K562 (cell line): ENCODE measurements around the gene ASB10. TPM values are rescaled to one million over a fixed set of nuclear protein-coding genes. Genes with fewer than 3 reads are reported as not detected.

Source experiments
- ATAC-seq: fragments of 200-7000 bp; cut with Tn5 transposase; 3 replicates; pipeline ENCODE4 v1.9.1; 2020; ENCODE audit warnings: moderate library complexity
- BruUV-seq: library from RNA; stranded (reverse); fragments of 400-500 nt; replicated peaks from 2 replicates; lab custom pipeline; 2021; lab: Mats Ljungman, UMichigan
- CTCF ChIA-PET: fragments of 300-600 bp; formaldehyde crosslinking; extraction: SDS; loops from one replicate; lab custom pipeline; 2021; ENCODE audit warnings: low intra/inter-chr PET ratio; lab: Yijun Ruan, JAX
- POLR2A ChIA-PET: fragments of 300-600, 350-650 bp; sonication (Branson Sonifier 250); formaldehyde crosslinking; extraction: SDS; loops from one replicate; lab custom pipeline; 2021; ENCODE audit warnings: antibody characterized with exemption, inconsistent platforms; lab: Yijun Ruan, JAX
- DNase-seq, 4 experiments: peaks; one replicate each; pipeline versions ENCODE4 v3.0.0 to v3.0.0-alpha.2; 2011 to 2018; ENCODE audit warnings: low spot score in 3 of 4, mixed read lengths in 3 of 4; ENCODE audit errors: extremely low read depth in 1 of 4
- FAIRE-seq: peaks from 2 replicates; lab custom pipeline; 2011; peaks lifted over from hg19 to GRCh38; lab: Jason Lieb, UNC
- H2AFZ ChIP-seq: 2 replicates; pipeline ENCODE4 v1.6.0; 2011; ENCODE audit warnings: low read depth, low read length, control low read depth, inconsistent platforms
- H3K27ac ChIP-seq: fragments of 200-600 bp; 3 replicates; pipeline ENCODE4 v1.8.0; 2011; ENCODE audit warnings: low read depth, mild to moderate bottlenecking, control low read depth, inconsistent platforms, low read length, moderate library complexity, mixed read lengths; ENCODE audit errors: extremely low read depth
- H3K27me3 ChIP-seq, 2 experiments: fragments of 300-600 bp in 1 of 2; 2 replicates in 1 of 2; 3 replicates in 1 of 2; pipeline versions ENCODE4 v1.6.0 to v1.8.0; 2011; ENCODE audit warnings: inconsistent platforms in 2 of 2, low read length in 2 of 2, mild to moderate bottlenecking in 1 of 2, mixed read lengths in 1 of 2, moderate library complexity in 1 of 2; ENCODE audit not compliant: control insufficient read depth in 2 of 2, insufficient read depth in 2 of 2
- H3K36me3 ChIP-seq: fragments of 300-600 bp; 3 replicates; pipeline ENCODE4 v1.8.0; 2011; ENCODE audit warnings: mild to moderate bottlenecking, low read length, inconsistent platforms; ENCODE audit not compliant: control insufficient read depth, insufficient read depth
- H3K4me1 ChIP-seq, 2 experiments: fragments of 200-600 bp in 1 of 2; replicated peaks in 1 of 2; 2 replicates in 1 of 2; 3 replicates in 1 of 2; pipeline versions ENCODE4 v1.5.1 to v1.8.0; 2011; ENCODE audit warnings: inconsistent platforms in 2 of 2, low read length in 2 of 2, mild to moderate bottlenecking in 1 of 2, mixed read lengths in 1 of 2, moderate library complexity in 1 of 2; ENCODE audit not compliant: control insufficient read depth in 2 of 2, insufficient read depth in 2 of 2
- H3K4me2 ChIP-seq: 2 replicates; pipeline ENCODE4 v1.6.1; 2011; ENCODE audit warnings: low read length, control low read depth, inconsistent platforms, mixed read lengths; ENCODE audit not compliant: insufficient read depth
- H3K4me3 ChIP-seq: fragments of 200-600 bp; sonication (generic), shearing (Covaris generic); 2 replicates; pipeline ENCODE4 v1.5.1; 2016; ENCODE audit warnings: control low read depth, inconsistent platforms
- H3K79me2 ChIP-seq: fragments of 200-600 bp; 3 replicates; pipeline ENCODE4 v1.8.0; 2011; ENCODE audit warnings: low read length, inconsistent platforms; ENCODE audit not compliant: control insufficient read depth, insufficient read depth
- H3K9ac ChIP-seq, 2 experiments: 2 replicates each; pipeline versions ENCODE4 v1.6.0 to v1.6.1; 2011; ENCODE audit warnings: low read depth in 2 of 2, low read length in 2 of 2, control low read depth in 1 of 2, inconsistent platforms in 1 of 2, mild to moderate bottlenecking in 1 of 2, mixed read lengths in 1 of 2; ENCODE audit not compliant: insufficient read depth in 1 of 2
- H3K9me1 ChIP-seq: one replicate; pipeline ENCODE4 v1.6.0; 2011; ENCODE audit warnings: inconsistent platforms, mild to moderate bottlenecking, low read length, moderate library complexity; ENCODE audit not compliant: control insufficient read depth, insufficient read depth
- H3K9me3 ChIP-seq: replicated peaks from 2 replicates; pipeline ENCODE4 v1.5.1; 2011; ENCODE audit warnings: low read depth, low read length, inconsistent platforms; ENCODE audit not compliant: control insufficient read depth, insufficient read depth
- H4K20me1 ChIP-seq: replicated peaks from 2 replicates; pipeline ENCODE4 v1.6.1; 2011; ENCODE audit warnings: low read length, inconsistent platforms, mixed read lengths; ENCODE audit not compliant: control insufficient read depth, insufficient read depth
- FOXM1 ChIP-seq, 2 experiments: fragments of 450-650 bp in 1 of 2; sonication (generic) in 1 of 2; formaldehyde crosslinking in 1 of 2; IDR thresholded peaks; 2 replicates each; pipeline versions ENCODE4 v1.6.1 to v1.9.0; 2017 to 2022; ENCODE audit warnings: low read depth in 2 of 2, mild to moderate bottlenecking in 2 of 2, missing genetic modification reagents in 1 of 2, moderate library complexity in 1 of 2
- WGBS: fragments of 100-300 bp; shearing (Covaris generic); methylation state at CpG from one replicate; pipeline ENCODE4 v1.1.6; 2016; ENCODE audit warnings: low coverage, mixed read lengths; ENCODE audit not compliant: insufficient coverage; ENCODE audit errors: missing lambda C conversion rate; 5-methylcytosine and 5-hydroxymethylcytosine counted together
- in situ Hi-C: fragments of 300-500 bp; cut with MboI; formaldehyde crosslinking; loops from 4 replicates; pipeline ENCODE4 v1.15.0; 2018; ENCODE audit warnings: inconsistent platforms, mixed read lengths
- intact Hi-C: fragments of 100-400 bp; cut with micrococcal nuclease; formaldehyde crosslinking; loops from 2 replicates; pipeline ENCODE4 v1.14.2; 2022
- polyA plus RNA-seq, 8 experiments: library from polyadenylated mRNA; depleted of rRNA in 4 of 8; stranded (reverse) in 5 of 8; unstranded in 3 of 8; fragments of >200 nt; fragmentation: Nextera tagmentation in 2 of 8; fragmentation: Illumina TruSeq in 1 of 8; extraction: Ambion mirVana in 2 of 8; extraction: Trizol in 1 of 8; gene quantifications; 2 replicates each; pipeline versions ENCODE4 v1.2.1 to v1.2.3, GENCODE V29; 2011 to 2014; ENCODE audit warnings: inconsistent platforms in 1 of 8, missing spikeins in 1 of 8
- total RNA-seq, 7 experiments: library from RNA; depleted of rRNA in 6 of 7; stranded (reverse); fragments of >200 nt in 6 of 7; fragmentation: Illumina TruSeq in 2 of 7; extraction: Trizol in 2 of 7; gene quantifications; 2 replicates each; pipeline versions ENCODE4 v1.2.1 to v1.2.3, GENCODE V29; 2011 to 2021; ENCODE audit warnings: low replicate concordance in 1 of 7
- TF ChIP-seq, protein P1 (sequence below): fragments of 450-650 bp; formaldehyde crosslinking; IDR thresholded peaks from 2 replicates; pipeline ENCODE4 v1.4.0; 2020; ENCODE audit warnings: mild to moderate bottlenecking, mixed read lengths

The ASB10 gene
- total and polyA plus RNA-seq, 9 of the 15 experiments (the other 6 are each of a cell fraction or from before 2014, with no cell fraction given) = not detected

DNA sequence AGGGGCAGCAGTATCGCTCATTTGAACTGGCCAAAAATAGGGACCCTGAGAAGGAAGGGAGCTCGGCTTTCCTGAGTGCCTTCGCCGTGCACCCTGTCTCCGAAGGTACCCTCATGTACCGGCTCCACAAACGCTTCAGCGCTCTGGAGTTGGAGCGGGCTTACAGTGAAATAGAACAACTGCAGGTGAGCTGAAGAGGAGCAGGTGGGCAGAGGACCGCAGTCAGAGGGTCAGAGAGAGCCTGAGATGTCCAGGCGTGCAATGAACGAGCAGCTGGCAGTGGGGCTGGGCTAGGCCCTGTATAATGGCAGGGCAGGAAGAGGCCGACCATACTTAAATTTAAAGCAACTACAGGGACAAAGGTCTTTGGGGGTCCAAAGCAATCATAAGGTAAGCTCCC lies 49.4 kb upstream of the ASB10 start:
- Histone ChIP-seq H3K4me2 (no peak overlapping the region), H3K4me1 (peaks cover 23 to 47% of the 10 kb centered on the region in 2 experiments; a peak in 4 of 5 replicates), H3K27me3 (no peaks in the 10 kb centered on the region), H3K4me3 (no peak overlapping the region), H4K20me1 (peaks cover 55% of the 10 kb centered on the region), H2AFZ (no peak overlapping the region), H3K27ac (no peak overlapping the region), H3K9me1 (peaks cover 4% of the 10 kb centered on the region), H3K79me2 (peaks cover 27% of the 10 kb centered on the region), H3K36me3 (peaks cover 42% of the 10 kb centered on the region; the same call in 2 of the 3 replicates), H3K9me3 (no peaks in the 10 kb centered on the region), H3K9ac (no peak overlapping the region)
- ChIA-PET CTCF (no interaction called here), POLR2A (interaction anchor here (0.6 to 3.8 kb wide), 12 partner anchors 9 to 1103 kb away, joined by 3 to 36 read pairs (median 4); partner anchors contain the start of gene ABCF2)
- TF ChIP-seq FOXM1 (IDR thresholded peaks at IDR 0.05; ENCODE audit: low read depth) = no peak
- no peak for TF ChIP-seq FOXM1 (CRISPR knock-in tag; IDR thresholded peaks at IDR 0.05; ENCODE audit: low read depth)
- TF ChIP-seq, protein P1, sequence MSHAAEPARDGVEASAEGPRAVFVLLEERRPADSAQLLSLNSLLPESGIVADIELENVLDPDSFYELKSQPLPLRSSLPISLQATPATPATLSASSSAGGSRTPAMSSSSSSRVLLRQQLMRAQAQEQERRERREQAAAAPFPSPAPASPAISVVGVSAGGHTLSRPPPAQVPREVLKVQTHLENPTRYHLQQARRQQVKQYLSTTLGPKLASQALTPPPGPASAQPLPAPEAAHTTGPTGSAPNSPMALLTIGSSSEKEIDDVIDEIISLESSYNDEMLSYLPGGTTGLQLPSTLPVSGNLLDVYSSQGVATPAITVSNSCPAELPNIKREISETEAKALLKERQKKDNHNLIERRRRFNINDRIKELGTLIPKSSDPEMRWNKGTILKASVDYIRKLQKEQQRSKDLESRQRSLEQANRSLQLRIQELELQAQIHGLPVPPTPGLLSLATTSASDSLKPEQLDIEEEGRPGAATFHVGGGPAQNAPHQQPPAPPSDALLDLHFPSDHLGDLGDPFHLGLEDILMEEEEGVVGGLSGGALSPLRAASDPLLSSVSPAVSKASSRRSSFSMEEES (CRISPR knock-in tag) = no peak
- 87% methylated on average over 13 of the region's 13 CpGs for WGBS
- in situ Hi-C loops (no loop called here), intact Hi-C loops (no loop called here)
- FAIRE-seq (no peak), DNase-seq (no peak), ATAC-seq (no peak)
- BruUV-seq = TSS peak; percentile 2
